Measurements from ENCODE around the gene DEPDC5.

DNA sequence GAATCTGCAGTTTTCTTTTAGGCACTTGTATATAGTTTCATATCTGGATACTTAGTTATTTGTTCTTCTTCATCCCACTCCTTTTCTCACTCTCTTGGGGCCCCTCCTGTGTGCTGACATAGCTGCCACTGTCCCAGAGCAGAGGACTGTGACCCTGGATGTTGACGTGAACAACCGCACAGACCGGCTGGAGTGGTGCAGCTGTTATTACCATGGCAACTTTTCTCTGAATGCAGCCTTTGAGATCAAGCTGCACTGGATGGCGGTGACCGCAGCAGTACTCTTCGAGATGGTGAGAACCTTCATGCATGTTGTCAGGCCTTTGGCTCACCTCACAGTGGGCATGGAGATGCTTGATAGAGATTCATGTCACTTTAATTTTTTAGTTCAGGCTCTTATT is 139.6 kb downstream of the DEPDC5 start:
- no peak for TF ChIP-seq POLR2AphosphoS5 (IDR thresholded peaks at IDR 0.05; ENCODE audit: low read depth, low read length)
- TF ChIP-seq, protein P1, sequence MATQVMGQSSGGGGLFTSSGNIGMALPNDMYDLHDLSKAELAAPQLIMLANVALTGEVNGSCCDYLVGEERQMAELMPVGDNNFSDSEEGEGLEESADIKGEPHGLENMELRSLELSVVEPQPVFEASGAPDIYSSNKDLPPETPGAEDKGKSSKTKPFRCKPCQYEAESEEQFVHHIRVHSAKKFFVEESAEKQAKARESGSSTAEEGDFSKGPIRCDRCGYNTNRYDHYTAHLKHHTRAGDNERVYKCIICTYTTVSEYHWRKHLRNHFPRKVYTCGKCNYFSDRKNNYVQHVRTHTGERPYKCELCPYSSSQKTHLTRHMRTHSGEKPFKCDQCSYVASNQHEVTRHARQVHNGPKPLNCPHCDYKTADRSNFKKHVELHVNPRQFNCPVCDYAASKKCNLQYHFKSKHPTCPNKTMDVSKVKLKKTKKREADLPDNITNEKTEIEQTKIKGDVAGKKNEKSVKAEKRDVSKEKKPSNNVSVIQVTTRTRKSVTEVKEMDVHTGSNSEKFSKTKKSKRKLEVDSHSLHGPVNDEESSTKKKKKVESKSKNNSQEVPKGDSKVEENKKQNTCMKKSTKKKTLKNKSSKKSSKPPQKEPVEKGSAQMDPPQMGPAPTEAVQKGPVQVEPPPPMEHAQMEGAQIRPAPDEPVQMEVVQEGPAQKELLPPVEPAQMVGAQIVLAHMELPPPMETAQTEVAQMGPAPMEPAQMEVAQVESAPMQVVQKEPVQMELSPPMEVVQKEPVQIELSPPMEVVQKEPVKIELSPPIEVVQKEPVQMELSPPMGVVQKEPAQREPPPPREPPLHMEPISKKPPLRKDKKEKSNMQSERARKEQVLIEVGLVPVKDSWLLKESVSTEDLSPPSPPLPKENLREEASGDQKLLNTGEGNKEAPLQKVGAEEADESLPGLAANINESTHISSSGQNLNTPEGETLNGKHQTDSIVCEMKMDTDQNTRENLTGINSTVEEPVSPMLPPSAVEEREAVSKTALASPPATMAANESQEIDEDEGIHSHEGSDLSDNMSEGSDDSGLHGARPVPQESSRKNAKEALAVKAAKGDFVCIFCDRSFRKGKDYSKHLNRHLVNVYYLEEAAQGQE (IDR thresholded peaks at IDR 0.05; ENCODE audit: insufficient read depth in 1 of 2, low read depth in 2 of 2, low read length in 2 of 2): no peak
- TF ChIP-seq SIN3A (IDR thresholded peaks at IDR 0.05; ENCODE audit: borderline replicate concordance, insufficient read depth, low read length): no peak
